Endothelial cell of umbilical vein (primary cell): ENCODE measurements around the gene WDFY2. TPM values are rescaled to one million over a fixed set of nuclear protein-coding genes. Genes with fewer than 3 reads are reported as not detected.

Experiments used
- BruUV-seq: library from RNA; stranded (reverse); fragments of 400-500 nt; replicated peaks from 2 replicates; lab custom pipeline; 2021; lab: Mats Ljungman, UMichigan
- CTCF ChIA-PET: fragments of 300-600, 350-600 bp; sonication (Branson Sonifier 250); formaldehyde crosslinking; loops from one replicate; lab custom pipeline; 2021; ENCODE audit warnings: antibody characterized with exemption, inconsistent platforms; lab: Charles Lee
- POLR2A ChIA-PET: fragments of 300-600, 350-600 bp; sonication (Branson Sonifier 250); formaldehyde crosslinking; loops from one replicate; lab custom pipeline; 2021; ENCODE audit warnings: antibody characterized with exemption, inconsistent platforms; lab: Charles Lee
- DNase-seq: peaks from one replicate; pipeline ENCODE4 v3.0.0-alpha.2; 2011; ENCODE audit warnings: low read depth, low spot score
- FAIRE-seq: peaks from 2 replicates; lab custom pipeline; 2011; peaks lifted over from hg19 to GRCh38; lab: Jason Lieb, UNC
- H2AFZ ChIP-seq: 2 replicates; pipeline ENCODE4 v1.6.0; 2012; ENCODE audit warnings: low read depth, low read length, control low read depth, inconsistent platforms
- H3K27ac ChIP-seq: 2 replicates; pipeline ENCODE4 v1.5.1; 2011; ENCODE audit warnings: low read depth, mild to moderate bottlenecking, control low read depth, low read length, moderate library complexity; ENCODE audit not compliant: insufficient read depth
- H3K27me3 ChIP-seq, 2 experiments: 2 replicates each; pipeline versions ENCODE4 v1.6.0 to v1.6.1; 2011; ENCODE audit warnings: low read length in 2 of 2, mixed read lengths in 1 of 2; ENCODE audit not compliant: control insufficient read depth in 2 of 2, insufficient read depth in 2 of 2
- H3K36me3 ChIP-seq, 2 experiments: 2 replicates in 1 of 2; 3 replicates in 1 of 2; pipeline ENCODE4 v1.5.1; 2011; ENCODE audit warnings: low read length in 2 of 2, mild to moderate bottlenecking in 1 of 2, moderate library complexity in 1 of 2; ENCODE audit not compliant: control insufficient read depth in 2 of 2, insufficient read depth in 2 of 2; ENCODE audit errors: extremely low read depth in 1 of 2
- H3K4me1 ChIP-seq: 3 replicates; pipeline ENCODE4 v1.5.1; 2011; ENCODE audit warnings: mild to moderate bottlenecking, low read length; ENCODE audit not compliant: control insufficient read depth, insufficient read depth; ENCODE audit errors: extremely low read depth
- H3K4me2 ChIP-seq: 2 replicates; pipeline ENCODE4 v1.6.1; 2011; ENCODE audit warnings: low read length, control low read depth, mixed read lengths; ENCODE audit not compliant: insufficient read depth
- H3K4me3 ChIP-seq, 3 experiments: fragments of 200-600 bp in 1 of 3; sonication (generic), shearing (Covaris generic) in 1 of 3; replicated peaks in 1 of 3; 2 replicates each; pipeline ENCODE4 v1.5.1; 2011 to 2016; ENCODE audit warnings: control low read depth in 3 of 3, low read length in 3 of 3, mild to moderate bottlenecking in 2 of 3, inconsistent platforms in 1 of 3, low read depth in 1 of 3, moderate library complexity in 1 of 3; ENCODE audit not compliant: insufficient read depth in 1 of 3
- H3K79me2 ChIP-seq: 2 replicates; pipeline ENCODE4 v1.6.0; 2012; ENCODE audit warnings: low read length, inconsistent platforms; ENCODE audit not compliant: control insufficient read depth, insufficient read depth
- H3K9ac ChIP-seq: replicated peaks from 2 replicates; pipeline ENCODE3; 2011; ENCODE audit warnings: low read length, control low read depth; ENCODE audit not compliant: insufficient read depth; ENCODE audit errors: extremely low read depth
- H3K9me1 ChIP-seq: replicated peaks from 3 replicates; pipeline ENCODE4 v1.6.0; 2011; ENCODE audit warnings: mild to moderate bottlenecking, low read length; ENCODE audit not compliant: control insufficient read depth, insufficient read depth; ENCODE audit errors: extremely low read depth
- H3K9me3 ChIP-seq: replicated peaks from 2 replicates; pipeline ENCODE4 v1.5.1; 2012; ENCODE audit warnings: low read length, inconsistent platforms; ENCODE audit not compliant: control insufficient read depth, insufficient read depth
- H4K20me1 ChIP-seq: replicated peaks from 2 replicates; pipeline ENCODE3; 2011; ENCODE audit warnings: mild to moderate bottlenecking, low read length; ENCODE audit not compliant: control insufficient read depth, insufficient read depth; ENCODE audit errors: extremely low read depth
- CTCF ChIP-seq, 2 donors: IDR thresholded peaks; 1 replicate in 1 of 2; 2 replicates in 1 of 2; pipeline ENCODE4 v1.5.1; 2011; ENCODE audit warnings: low read length in 2 of 2, mild to moderate bottlenecking in 2 of 2, moderate library complexity in 2 of 2, control low read depth in 1 of 2, inconsistent platforms in 1 of 2, low read depth in 1 of 2; ENCODE audit not compliant: insufficient read depth in 1 of 2; ENCODE audit errors: extremely low read depth in 1 of 2
- EZH2 ChIP-seq: IDR thresholded peaks from 2 replicates; pipeline ENCODE4 v1.6.1; 2012; ENCODE audit warnings: borderline replicate concordance, low read depth, mild to moderate bottlenecking, moderate library complexity, low read length, inconsistent platforms; ENCODE audit not compliant: severe bottlenecking
- FOS ChIP-seq: IDR thresholded peaks from 2 replicates; pipeline ENCODE4 v1.6.1; 2011; ENCODE audit warnings: mild to moderate bottlenecking, low read length, moderate library complexity, borderline replicate concordance; ENCODE audit not compliant: insufficient read depth
- GATA2 ChIP-seq: IDR thresholded peaks from 2 replicates; pipeline ENCODE4 v1.7.0; 2011; ENCODE audit warnings: low read depth, mild to moderate bottlenecking, moderate library complexity, mixed read lengths, low read length; ENCODE audit not compliant: insufficient read length, insufficient read depth
- JUN ChIP-seq: IDR thresholded peaks from 2 replicates; pipeline ENCODE4 v1.6.1; 2011; ENCODE audit warnings: borderline replicate concordance, low read depth; ENCODE audit not compliant: insufficient read length, insufficient read depth
- MAX ChIP-seq: IDR thresholded peaks from 2 replicates; pipeline ENCODE4 v1.6.1; 2011; ENCODE audit not compliant: insufficient read depth, insufficient read length
- MYC ChIP-seq: IDR thresholded peaks from one replicate; pipeline ENCODE4 v1.6.1; 2011; ENCODE audit warnings: mild to moderate bottlenecking, low read depth, low read length
- POLR2A ChIP-seq: IDR thresholded peaks from 2 replicates; pipeline ENCODE4 v1.6.1; 2012; ENCODE audit warnings: low read depth, mild to moderate bottlenecking, control low read depth, low read length
- POLR2AphosphoS5 ChIP-seq: IDR thresholded peaks from 2 replicates; pipeline ENCODE4 v1.6.1; 2012; ENCODE audit warnings: low read depth, mild to moderate bottlenecking, control low read depth, low read length, moderate library complexity; ENCODE audit not compliant: insufficient read depth
- dilution Hi-C: fragments of 300-500 bp; cut with MboI; formaldehyde crosslinking; loops from one replicate; pipeline ENCODE4 v1.15.0; 2019; ENCODE audit warnings: low sequenced_read_pairs; ENCODE audit not compliant: extremely low pct_ligation_motif_present
- intact Hi-C: fragments of 100-400 bp; cut with micrococcal nuclease; formaldehyde crosslinking; loops from one replicate; pipeline ENCODE4 v1.10.0; 2022
- polyA plus RNA-seq, 4 experiments: library from polyadenylated mRNA; depleted of rRNA in 3 of 4; stranded (reverse) in 3 of 4; unstranded in 1 of 4; fragments of >200 nt; gene quantifications; 2 replicates each; pipeline versions ENCODE4 v1.2.1 to v1.2.3, GENCODE V29; 2011 to 2012; ENCODE audit warnings: missing spikeins in 1 of 4
- total RNA-seq: library from RNA; stranded (reverse); gene quantifications from 2 replicates; pipeline ENCODE4 v1.2.3, GENCODE V29; 2021

Gene WDFY2
- total and polyA plus RNA-seq, 2 donors (not counting 3 experiments of a cell fraction or from before 2014, with no cell fraction given), result 2.1 to 5.5 TPM

- intact Hi-C loops (loop anchor here (10.0 kb wide), 1 partner anchor 648 kb away; the partner anchor contains the start of genes CKAP2 and VPS36), dilution Hi-C loops (no loop called here)
- DNase-seq (peak; percentile 65), FAIRE-seq (peak; percentile 52)
- CTCF ChIA-PET, result interaction anchor here (0.7 to 2.3 kb wide), 2 partner anchors 8 to 321 kb away, joined by 3 to 12 read pairs; no protein-coding TSS in a partner anchor
- H3K79me2 ChIP-seq, result no peaks in the 10 kb centered on the region
- H3K9me1 ChIP-seq, result no peaks in the 10 kb centered on the region
- TF ChIP-seq MAX (no peak), EZH2 (no peak), POLR2A (no peak)
- POLR2A ChIA-PET, result no interaction called here
- no peak overlapping the region for H3K4me2 ChIP-seq
- H2AFZ ChIP-seq, result no peak overlapping the region
- no TSS peak for BruUV-seq
- H3K27me3 ChIP-seq, result no peaks in the 10 kb centered on the region
- no peaks in the 10 kb centered on the region for H3K36me3 ChIP-seq
- H4K20me1 ChIP-seq, result no peaks in the 10 kb centered on the region
- no peak overlapping the region for H3K4me3 ChIP-seq
- H3K4me1 ChIP-seq, result peaks cover 35% of the 10 kb centered on the region
- no peak overlapping the region for H3K9ac ChIP-seq
- H3K9me3 ChIP-seq, result no peaks in the 10 kb centered on the region
- no peak overlapping the region for H3K27ac ChIP-seq
Observed at GRCh38 chr13:51806566-51806965, 222.3 kb downstream of the WDFY2 start.

- intact Hi-C loops, result loop anchor here (10.0 kb wide), 1 partner anchor 648 kb away; the partner anchor contains the start of genes CKAP2 and VPS36
- no peaks in the 10 kb centered on the region for H3K36me3 ChIP-seq
Observed at GRCh38 chr13:51807041-51807440, 222.8 kb downstream of the WDFY2 start.

More at GRCh38 chr13:51807041-51807440, 222.8 kb downstream of the WDFY2 start:
- no peak overlapping the region for H3K27ac ChIP-seq
- dilution Hi-C loops, result no loop called here
- peaks cover 33% of the 10 kb centered on the region for H3K4me1 ChIP-seq
- no TSS peak for BruUV-seq
- no peak overlapping the region for H2AFZ ChIP-seq
- H4K20me1 ChIP-seq, result no peaks in the 10 kb centered on the region
- no peak for DNase-seq
- TF ChIP-seq MAX (no peak), CTCF (IDR thresholded peaks at IDR 0.05; ENCODE audit: extremely low read depth in 1 of 2, insufficient read depth in 1 of 2, low read depth in 1 of 2, low read length in 2 of 2) (no peak), EZH2 (no peak), JUN (no peak), FOS (no peak), GATA2 (no peak), POLR2AphosphoS5 (no peak), POLR2A (no peak), MYC (no peak)
- no peak overlapping the region for H3K9ac ChIP-seq
- H3K4me2 ChIP-seq, result no peak overlapping the region
- H3K9me3 ChIP-seq, result no peaks in the 10 kb centered on the region
- H3K27me3 ChIP-seq, result no peaks in the 10 kb centered on the region
- no peaks in the 10 kb centered on the region for H3K79me2 ChIP-seq
- POLR2A ChIA-PET, result no interaction called here
- FAIRE-seq, result no peak
- no peak overlapping the region for H3K4me3 ChIP-seq
- CTCF ChIA-PET, result interaction anchor here (0.7 to 2.3 kb wide), 2 partner anchors 8 to 321 kb away, joined by 3 to 12 read pairs; no protein-coding TSS in a partner anchor
- no peaks in the 10 kb centered on the region for H3K9me1 ChIP-seq
